GM12801 (cell line): ENCODE measurements around the gene ENOX1.

Experiments
- TF ChIP-seq, protein P1 (sequence below): IDR thresholded peaks from one replicate; pipeline ENCODE4 v1.5.1; 2011; ENCODE audit warnings: control low read depth; ENCODE audit not compliant: insufficient read length; ENCODE audit errors: extremely low read depth

ENOX1 gene

DNA sequence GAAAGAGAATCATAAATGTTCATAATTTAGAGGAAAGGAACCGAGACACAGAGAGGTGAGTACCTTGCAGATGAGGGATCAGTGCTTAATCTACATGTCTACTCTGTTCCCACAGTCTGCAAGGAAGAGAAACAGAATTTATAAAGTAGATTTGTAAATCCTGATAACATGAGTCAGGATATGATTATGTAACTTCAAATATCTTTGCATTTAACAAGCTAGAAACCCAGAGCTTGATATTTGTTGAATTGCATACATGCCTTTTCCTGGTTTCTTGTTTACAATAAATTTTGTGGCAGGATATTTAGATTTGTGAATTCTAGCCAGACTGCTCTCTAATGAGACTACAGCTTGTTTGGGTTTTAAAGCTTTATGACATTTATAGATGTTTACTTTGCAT is 219.2 kb downstream of the ENOX1 start:
- TF ChIP-seq, protein P1, sequence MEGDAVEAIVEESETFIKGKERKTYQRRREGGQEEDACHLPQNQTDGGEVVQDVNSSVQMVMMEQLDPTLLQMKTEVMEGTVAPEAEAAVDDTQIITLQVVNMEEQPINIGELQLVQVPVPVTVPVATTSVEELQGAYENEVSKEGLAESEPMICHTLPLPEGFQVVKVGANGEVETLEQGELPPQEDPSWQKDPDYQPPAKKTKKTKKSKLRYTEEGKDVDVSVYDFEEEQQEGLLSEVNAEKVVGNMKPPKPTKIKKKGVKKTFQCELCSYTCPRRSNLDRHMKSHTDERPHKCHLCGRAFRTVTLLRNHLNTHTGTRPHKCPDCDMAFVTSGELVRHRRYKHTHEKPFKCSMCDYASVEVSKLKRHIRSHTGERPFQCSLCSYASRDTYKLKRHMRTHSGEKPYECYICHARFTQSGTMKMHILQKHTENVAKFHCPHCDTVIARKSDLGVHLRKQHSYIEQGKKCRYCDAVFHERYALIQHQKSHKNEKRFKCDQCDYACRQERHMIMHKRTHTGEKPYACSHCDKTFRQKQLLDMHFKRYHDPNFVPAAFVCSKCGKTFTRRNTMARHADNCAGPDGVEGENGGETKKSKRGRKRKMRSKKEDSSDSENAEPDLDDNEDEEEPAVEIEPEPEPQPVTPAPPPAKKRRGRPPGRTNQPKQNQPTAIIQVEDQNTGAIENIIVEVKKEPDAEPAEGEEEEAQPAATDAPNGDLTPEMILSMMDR: no peak

DNA sequence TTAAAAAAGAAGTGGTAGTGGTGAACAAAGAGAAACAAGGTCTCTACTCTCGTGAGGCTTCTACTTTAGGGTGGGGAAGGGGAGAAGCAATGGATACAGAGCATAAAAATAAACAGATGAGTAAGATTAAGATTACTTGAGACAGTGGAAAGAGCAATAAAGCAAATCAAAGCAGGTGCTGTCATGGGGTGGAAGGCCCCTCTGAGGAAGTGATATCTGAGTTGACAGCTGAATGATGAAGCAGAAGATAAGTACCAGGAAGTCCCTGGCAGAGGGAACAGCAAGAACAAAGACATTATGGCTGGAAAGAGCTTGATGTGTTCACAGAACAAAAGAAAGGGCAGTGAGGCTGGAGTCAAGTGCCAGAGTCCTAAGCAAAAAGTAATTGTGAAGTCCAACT is 221.8 kb downstream of the ENOX1 start:
- TF ChIP-seq, protein P1: no peak

DNA sequence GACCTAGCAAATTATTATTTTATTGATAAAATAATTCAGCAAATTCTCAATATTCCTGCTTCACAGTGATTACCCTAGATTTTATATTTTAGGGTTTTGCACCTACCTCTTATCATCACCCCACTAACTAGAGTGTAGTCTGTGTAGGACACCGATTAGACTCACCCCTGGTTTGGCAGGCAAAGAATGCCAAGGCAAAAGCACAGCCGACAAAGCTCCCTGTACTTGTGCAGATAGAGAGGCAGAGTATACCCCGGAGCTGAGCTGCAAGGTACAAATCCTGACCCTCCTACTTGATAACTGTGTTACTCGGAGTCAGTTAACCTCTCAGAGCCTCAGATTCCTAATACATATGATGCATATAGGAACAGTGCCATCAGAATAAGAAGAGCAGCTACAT is 225.7 kb downstream of the ENOX1 start:
- TF ChIP-seq, protein P1: no peak

DNA sequence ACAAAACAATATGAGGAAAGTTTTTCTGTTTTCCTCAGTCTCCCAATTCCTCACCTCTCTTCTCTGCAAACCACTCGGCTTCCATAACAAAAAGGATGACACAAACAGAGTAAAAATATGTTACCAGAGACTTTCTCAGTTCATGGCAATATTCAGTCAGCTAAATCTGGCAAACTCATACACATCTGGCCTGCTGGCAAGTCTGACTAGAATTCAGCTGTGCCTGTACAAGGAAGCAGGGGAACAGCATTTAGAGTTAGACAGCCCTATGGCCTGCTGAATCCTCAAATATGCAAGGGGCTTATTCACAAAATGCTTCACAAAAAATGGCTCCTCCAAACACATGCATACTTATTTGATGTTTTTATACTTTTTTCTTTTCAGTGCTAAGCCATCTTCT is 227.8 kb downstream of the ENOX1 start:
- TF ChIP-seq, protein P1: no peak

DNA sequence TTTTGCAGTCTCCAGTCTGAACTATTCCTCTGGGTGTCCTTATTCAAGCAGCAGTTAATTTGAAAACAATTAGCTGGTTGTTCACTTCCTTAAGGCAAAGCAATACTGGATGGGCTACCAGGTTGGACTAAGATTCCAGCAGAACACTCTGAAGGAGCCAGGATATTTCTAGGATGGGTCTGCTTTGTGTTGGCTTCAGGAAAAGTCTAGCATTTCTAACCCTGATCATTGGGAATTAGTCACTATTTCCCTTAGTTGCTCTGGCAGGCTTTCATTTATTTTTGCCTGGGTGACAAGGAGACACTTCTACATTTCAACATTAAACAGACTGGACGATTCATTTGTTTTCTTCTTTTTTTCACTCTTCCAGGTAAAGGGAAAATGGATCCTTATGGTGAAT is 228.4 kb downstream of the ENOX1 start:
- TF ChIP-seq, protein P1: no peak

DNA sequence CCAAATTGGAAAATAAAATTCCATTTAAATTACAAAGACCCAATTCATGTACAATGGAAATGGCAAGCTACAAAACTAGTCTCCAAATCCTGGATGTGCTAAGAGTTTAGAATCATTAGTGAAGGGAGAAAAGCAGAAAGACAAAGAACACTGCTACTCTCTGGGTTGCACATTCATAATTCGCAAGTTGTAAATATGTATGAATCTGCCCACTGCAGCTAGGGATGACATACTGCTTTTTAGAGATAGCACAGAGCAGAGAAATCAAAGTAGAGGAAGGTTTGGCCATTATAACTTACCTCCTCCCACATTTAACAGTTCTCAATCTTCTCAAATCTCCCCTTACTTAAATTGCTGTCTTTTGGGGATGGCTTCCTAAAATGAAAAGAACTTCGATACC is 231.1 kb downstream of the ENOX1 start:
- TF ChIP-seq, protein P1: no peak

DNA sequence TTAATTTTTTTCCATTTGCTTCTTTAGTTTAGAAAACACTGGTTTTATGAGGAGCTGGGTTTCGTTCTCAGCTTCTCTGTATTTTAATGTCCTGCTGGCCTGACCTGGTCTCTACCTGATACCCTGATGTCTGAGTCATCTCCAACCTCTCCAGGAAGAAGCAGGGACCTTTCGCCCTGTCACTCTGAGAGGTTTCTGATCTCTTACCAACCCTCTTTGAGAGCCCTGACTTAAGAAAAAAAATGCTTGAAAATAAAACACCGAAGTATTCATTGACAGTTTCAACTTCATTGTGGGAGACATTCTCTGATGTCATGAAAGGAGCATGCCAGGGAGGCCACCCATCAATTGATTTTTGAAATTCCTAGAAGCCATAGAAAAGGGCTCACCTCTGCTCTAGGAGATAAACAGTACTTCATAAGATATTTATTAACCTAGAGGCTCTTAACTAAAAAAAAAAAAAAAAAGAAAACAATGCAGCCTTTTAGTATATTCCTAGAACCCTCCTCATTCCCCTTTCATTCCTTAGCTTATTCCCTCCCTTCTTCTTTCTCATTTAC is 234.8 kb downstream of the ENOX1 start:
- TF ChIP-seq, protein P1: no peak
